H1 (cell line): Measurements from ENCODE around the gene DHRS7B. TPM values are rescaled to one million over a fixed set of nuclear protein-coding genes. Genes with fewer than 3 reads are reported as not detected.

Experiments used
- CHD2 ChIP-seq: IDR thresholded peaks from 2 replicates; pipeline ENCODE4 v1.6.1; 2012; ENCODE audit warnings: low read length, improper control_type of control experiment
- JUND ChIP-seq: IDR thresholded peaks from 2 replicates; pipeline ENCODE4 v1.6.1; 2011; ENCODE audit warnings: mild to moderate bottlenecking, improper control_type of control experiment, low read length
- POLR2AphosphoS5 ChIP-seq: IDR thresholded peaks from 2 replicates; pipeline ENCODE4 v1.6.1; 2011; ENCODE audit warnings: low read depth, low read length
- SP4 ChIP-seq: IDR thresholded peaks from 2 replicates; pipeline ENCODE4 v1.6.1; 2012; ENCODE audit warnings: low read length, inconsistent platforms
- polyA plus RNA-seq, 7 experiments: library from polyadenylated mRNA; depleted of rRNA in 3 of 7; stranded (reverse) in 5 of 7; unstranded in 2 of 7; fragments of >200 nt in 5 of 7; fragments of 200-250 nt in 2 of 7; gene quantifications; 1 replicate in 5 of 7; 2 replicates in 1 of 7; 4 replicates in 1 of 7; pipeline versions ENCODE4 v1.2.1 to v1.2.3, GENCODE V29; 2011 to 2013; ENCODE audit warnings: missing spikeins in 2 of 7, mixed read lengths in 2 of 7
- total RNA-seq: library from RNA; stranded (reverse); fragmentation: NEBNext Ultra II Directional; extraction: Animal tissue kit (Norgen Biotek cat#: 25700); gene quantifications from 2 replicates; pipeline ENCODE4 v1.2.1, GENCODE V29; 2021

Gene DHRS7B
- total and polyA plus RNA-seq, 2 of the 8 experiments (the other 6 are each of a cell fraction or from before 2014, with no cell fraction given), result 11.0 to 27.9 TPM

DNA sequence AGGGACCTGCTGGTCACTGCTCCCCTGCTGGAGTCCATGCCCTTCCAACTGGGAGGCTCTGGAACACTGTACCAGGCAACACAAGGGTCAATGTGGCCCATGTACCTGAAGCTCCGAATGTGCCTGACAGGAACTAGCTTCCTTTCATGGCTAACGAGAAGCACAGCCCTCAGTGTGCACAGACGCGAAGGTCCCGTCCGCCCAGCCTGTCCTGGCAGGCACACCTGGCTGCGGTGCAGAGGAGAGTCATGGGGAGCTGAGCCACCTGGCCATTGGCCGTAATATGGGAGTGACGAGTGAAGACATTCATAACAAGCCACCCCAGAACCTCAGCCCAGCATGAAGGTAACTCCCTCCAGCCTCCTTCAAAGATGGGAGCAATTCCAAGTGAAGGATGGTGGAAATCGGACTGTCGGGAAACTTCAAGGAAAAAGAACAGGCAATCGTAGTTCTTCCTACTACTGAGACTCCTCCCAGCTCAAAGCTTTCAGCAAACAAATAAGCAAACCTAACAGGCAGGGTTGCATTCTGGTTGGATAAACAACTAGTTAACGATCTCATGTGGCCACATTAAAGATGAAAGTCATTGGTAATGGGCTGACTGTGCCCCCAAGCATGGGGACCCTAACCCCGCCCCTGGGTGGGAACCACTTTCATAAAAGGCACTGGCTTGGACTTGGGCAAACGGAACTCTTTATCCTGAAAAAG, 74.0 kb downstream of the DHRS7B start (continued):
- TF ChIP-seq JUND (no peak), POLR2AphosphoS5 (no peak), SP4 (no peak), CHD2 (no peak)
